ENCODE measurements around the gene MSX1.

DNA sequence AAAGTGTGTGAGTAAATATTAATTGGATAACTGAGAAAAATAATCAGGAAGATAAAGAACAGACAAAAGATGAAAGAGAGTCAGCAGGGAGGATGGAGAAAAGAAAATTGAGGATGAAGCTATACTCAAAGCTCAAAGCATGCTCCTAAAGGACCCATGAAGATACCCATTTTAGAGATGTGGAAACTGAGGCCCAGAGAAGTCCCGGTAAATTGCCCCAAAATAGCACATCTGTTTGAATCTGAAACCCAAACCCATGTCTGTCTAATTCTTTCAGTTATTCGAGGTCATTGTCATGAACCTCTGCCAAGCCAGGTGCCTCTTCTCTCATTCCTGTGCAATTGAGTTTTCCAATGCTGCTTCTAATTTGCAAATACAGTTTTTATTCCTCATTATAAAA is 29.6 kb upstream of the MSX1 start:
- no peak for TF ChIP-seq CTCF (IDR thresholded peaks at IDR 0.05; ENCODE audit: borderline replicate concordance, extremely low read depth, low read length, poor library complexity, severe bottlenecking)
- no peak for TF ChIP-seq EZH2 (IDR thresholded peaks at IDR 0.05; ENCODE audit: borderline replicate concordance, low read depth, low read length, severe bottlenecking)
